Epidermal melanocyte (primary cell): ENCODE measurements around the gene IRF9.
A peak's percentile ranks its signal among the peaks of the same experiment; 100 is the strongest.

Source experiments
- DNase-seq: peaks from one replicate; pipeline ENCODE4 v3.0.0; 2011; ENCODE audit warnings: low spot score; ENCODE audit not compliant: insufficient read length

Gene IRF9

GRCh38 chr14:24177041-24177825 is 16.2 kb downstream of the IRF9 start:
- no peak for DNase-seq

GRCh38 chr14:24177891-24178290 is 16.8 kb downstream of the IRF9 start:
- no peak for DNase-seq

- no peak for DNase-seq
Observed at GRCh38 chr14:24178399-24179178, 17.5 kb downstream of the IRF9 start.

- DNase-seq: no peak
Observed at GRCh38 chr14:24179294-24179960, 18.4 kb downstream of the IRF9 start.

GRCh38 chr14:24179961-24180796 is 19.1 kb downstream of the IRF9 start:
- DNase-seq: no peak

GRCh38 chr14:24181371-24182077 is 20.5 kb downstream of the IRF9 start:
- DNase-seq: no peak

- DNase-seq: no peak
Observed at GRCh38 chr14:24182110-24182882, 21.2 kb downstream of the IRF9 start.

GRCh38 chr14:24183014-24183481 is 22.0 kb downstream of the IRF9 start:
- DNase-seq: no peak

- no peak for DNase-seq
Observed at GRCh38 chr14:24184104-24184970, 23.3 kb downstream of the IRF9 start.

- DNase-seq: no peak
Observed at GRCh38 chr14:24185026-24185425, 24.0 kb downstream of the IRF9 start.

- no peak for DNase-seq
Observed at GRCh38 chr14:24185741-24186140, 24.7 kb downstream of the IRF9 start.

GRCh38 chr14:24186831-24187538 is 25.9 kb downstream of the IRF9 start:
- no peak for DNase-seq

- no peak for DNase-seq
Observed at GRCh38 chr14:24187539-24187915, 26.5 kb downstream of the IRF9 start.

GRCh38 chr14:24188251-24189058 is 27.4 kb downstream of the IRF9 start, which contains the start of gene IPO4:
TSS of gene IPO4 (minus strand) at chr14:24188816. CDS start at chr14:24188787, 29 bp downstream.
- DNase-seq: peak; percentile 100

- DNase-seq: no peak
Observed at GRCh38 chr14:24189059-24189375, 28.0 kb downstream of the IRF9 start.

GRCh38 chr14:24189460-24189859 is 28.4 kb downstream of the IRF9 start:
- no peak for DNase-seq

- no peak for DNase-seq
Observed at GRCh38 chr14:24190416-24190815, 29.4 kb downstream of the IRF9 start.
